T-helper 1 cell treated with Interleukin-12 subunit alpha and Interleukin-12 subunit beta and Interleukin-4 antibody, amounts not matched to agents 30 ng/mL and 1 ng/mL, for 36 hours (primary cell): ENCODE measurements around the gene MARK3. TPM values are rescaled to one million over a fixed set of nuclear protein-coding genes. Genes with fewer than 3 reads are reported as not detected.

Experiments
- intact Hi-C: fragments of 100-400 bp; cut with micrococcal nuclease; formaldehyde crosslinking; loops from one replicate; pipeline ENCODE4 v1.15.1; 2024
- total RNA-seq: library from RNA; stranded (reverse); gene quantifications from 2 replicates; pipeline ENCODE4 v1.2.3, GENCODE V29; 2022

The MARK3 gene
- total RNA-seq, 1 donor from 2014 or later = 91.6 TPM

DNA sequence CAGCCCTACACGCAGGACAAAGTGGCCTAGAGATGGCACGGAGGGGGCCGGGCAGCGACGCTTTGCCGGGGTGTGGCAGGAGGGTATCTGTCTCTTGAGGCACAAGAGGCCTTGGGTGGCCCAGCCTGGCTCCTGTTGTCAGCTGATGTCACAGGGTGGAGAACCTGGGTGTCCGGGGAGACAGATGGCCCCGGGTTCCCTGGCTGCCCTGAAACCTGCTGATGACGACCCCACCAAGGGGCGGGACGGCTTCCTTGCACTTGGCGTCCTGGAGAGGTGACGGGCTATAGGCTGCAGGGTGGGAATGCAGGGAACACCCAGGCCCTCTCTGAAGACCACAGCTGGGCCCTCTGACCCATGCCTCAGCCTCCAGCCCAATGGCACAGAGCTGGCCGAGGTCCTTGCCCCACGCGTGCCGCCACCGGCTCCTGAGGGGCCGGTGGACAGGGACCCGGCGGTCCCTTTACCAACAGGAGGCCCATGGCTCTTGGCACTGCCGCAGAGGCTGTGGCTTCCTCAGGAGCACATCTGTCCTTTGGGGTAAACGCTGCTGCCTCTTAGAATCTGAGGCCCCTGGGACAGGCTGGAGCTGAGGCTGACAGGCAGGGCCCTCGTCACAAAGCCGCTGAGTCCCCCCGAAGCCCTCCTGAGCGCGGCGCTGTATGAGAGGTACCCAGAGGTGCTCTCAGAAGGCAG lies 160.2 kb downstream of the MARK3 start:
- intact Hi-C loops = loop anchor here (5.0 kb wide), 1 partner anchor 468 kb away; no protein-coding TSS in a partner anchor

DNA sequence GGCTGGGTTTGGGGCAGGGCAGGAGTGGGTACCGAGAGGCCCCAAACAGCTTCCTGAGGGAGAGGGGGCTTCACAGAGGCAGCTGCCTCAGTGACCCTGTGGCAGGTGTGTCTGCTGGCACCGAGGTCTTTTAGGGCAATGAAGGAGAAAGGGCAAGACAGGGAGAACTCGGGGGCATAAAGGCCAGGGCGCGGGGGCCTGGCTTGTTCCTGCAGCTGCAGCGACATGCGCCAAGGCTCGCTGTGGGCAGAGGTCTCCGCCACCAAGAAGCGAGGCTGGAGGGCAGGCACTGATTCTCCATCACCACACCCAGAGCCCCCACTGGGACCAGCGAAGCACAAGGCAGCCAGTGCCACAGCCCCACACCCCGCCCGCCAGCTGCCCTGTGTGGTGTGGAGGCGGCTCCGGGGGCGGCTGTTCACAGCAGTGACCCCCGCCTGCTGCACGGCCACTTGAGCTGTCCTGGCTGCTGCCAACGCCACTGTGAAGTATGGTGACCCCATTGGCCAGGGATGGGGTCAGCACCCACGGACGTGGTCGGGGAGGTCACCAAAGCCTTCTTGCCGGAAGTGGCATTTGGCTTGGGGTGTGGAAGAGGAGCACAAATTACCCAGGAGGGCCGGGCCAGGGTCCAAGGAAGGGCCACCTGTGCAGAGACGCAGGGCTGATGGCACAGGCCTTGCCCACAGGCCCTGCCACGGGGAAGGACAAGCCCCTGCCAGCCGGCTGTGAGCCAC lies 160.9 kb downstream of the MARK3 start:
- intact Hi-C loops = loop anchor here (1.0 to 5.0 kb wide), 3 partner anchors 28 to 469 kb away; no protein-coding TSS in a partner anchor

DNA sequence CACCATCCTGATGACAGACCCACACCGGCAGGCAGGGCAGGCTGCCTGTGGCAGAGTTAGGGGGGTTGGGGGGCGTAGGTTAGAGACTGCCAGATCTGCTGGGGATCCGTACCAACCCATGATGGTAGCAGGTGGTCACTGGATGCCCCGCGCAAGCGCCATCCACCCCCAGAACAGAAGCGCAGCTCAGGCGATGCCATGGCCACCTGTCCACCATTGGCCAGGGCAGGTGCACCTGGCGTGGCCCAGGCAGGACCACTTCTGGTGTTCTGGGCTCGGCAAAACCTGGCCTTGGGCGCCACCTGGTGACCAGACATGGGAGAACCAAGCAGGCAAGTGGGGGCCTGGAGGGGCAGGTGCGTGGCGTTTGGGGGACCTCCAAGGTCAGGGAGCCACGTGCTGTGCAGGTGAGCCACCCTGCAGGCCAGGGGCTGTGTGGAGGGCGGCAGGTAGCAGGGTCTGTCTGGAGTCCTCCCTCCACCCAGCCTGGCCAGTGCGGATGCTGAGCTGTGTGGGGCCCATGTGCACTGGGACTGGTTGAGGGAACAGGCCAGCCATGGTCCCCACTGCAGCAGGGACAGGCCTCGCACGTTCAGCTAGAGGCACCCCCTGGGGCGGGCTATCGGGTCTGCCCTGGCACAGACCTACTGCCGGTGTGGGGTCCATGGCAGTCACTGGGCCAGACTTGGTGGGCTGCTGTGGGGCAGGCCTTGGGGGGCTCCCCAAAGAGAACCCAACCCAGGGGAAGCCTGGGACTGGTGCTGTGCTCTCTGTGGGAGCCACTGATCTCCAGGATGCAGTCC lies 161.6 kb downstream of the MARK3 start:
- intact Hi-C loops = loop anchor here (1.0 to 5.0 kb wide), 3 partner anchors 29 to 470 kb away; no protein-coding TSS in a partner anchor

DNA sequence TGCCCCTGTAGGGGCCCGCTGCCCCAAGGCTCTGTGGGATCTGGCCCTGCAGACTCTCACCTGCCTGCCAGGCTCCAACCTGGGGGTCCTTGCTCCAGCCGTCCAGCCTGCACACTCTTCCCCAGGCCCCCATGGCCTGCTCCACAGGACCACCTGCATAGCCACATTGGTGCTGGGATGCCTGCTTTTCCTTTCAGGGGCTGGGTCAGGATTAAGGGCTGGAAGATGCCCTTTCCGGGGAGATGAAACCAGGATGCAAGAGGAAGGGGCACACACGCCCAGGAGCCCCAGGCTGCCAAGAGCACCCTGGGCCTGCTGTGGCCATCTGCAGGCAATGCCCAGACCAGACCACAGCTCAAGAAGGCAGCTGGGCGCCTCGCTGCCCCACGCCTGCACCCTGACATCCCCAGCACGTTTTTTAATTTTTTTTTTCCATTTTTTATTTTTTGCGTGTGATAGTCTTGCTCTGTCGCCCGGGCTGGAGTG lies 162.3 kb downstream of the MARK3 start:
- intact Hi-C loops = loop anchor here (5.0 kb wide), 1 partner anchor 470 kb away; no protein-coding TSS in a partner anchor

DNA sequence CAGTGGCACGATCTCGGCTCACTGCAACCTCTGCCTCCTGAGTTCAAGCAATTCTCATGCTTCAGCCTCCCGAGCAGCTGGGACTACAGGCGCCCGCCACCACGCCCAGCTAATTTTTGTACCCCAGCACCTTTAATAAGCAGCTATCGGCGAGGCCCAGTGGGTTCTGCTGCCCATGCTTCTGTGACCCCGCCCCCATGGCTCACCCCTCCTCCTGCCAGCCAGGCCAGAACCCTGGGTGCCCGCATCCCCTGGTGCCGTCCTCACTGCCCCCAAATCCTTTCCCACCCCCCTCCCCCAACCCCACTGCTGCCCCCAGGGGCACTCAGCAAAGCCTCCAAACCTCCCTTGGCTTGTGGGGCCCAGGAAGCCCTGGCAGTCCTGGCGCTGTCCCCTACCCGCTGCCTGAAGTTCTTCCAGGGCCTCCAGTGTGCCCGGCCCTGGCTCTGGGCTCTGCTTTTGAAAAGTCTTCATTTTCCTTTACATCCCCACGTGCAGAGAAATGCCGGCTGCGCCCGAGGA lies 162.8 kb downstream of the MARK3 start:
- intact Hi-C loops = loop anchor here (5.0 kb wide), 1 partner anchor 471 kb away; no protein-coding TSS in a partner anchor

DNA sequence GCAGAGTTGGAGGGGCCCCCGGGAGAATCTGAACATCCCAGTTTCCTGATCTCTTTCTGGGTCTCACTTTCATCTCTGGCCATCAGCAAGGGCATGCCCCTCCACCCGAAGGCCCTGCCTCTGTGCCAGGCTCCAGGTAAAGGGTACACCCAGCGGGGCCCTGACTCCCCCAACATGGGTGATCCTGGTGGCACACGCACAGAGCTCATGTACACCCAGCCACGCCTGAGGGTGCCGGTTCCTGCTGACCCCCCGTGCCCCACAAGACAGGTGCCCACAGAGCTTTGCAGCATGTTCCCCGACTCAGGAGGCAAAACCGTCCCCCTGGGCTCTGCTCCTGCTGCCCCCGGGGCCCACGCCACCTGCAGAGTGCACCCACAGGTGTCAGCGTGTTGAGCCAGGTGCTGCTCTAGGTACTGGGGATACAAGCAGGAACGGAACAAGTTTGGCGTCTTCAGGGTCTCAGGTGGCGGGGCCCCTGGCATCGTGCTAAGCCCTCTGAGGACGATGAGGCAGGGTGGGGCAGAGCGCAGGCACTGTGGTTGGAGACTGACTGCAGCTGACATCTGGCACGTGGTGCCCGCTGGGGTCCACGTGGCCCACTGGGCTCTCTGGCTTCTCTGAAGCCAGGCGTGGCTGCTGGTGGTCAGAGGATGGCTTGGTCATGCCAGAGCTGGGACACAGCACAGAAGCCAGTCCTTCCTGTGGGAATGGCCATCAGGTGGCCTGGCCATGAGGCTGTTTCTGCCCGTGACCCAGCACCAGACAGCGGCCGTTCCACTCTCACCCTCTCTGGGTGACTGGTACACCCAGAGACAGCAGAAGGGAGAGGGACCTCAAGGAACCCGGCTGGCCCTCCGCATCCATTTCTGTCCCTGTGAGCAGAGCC lies 163.5 kb downstream of the MARK3 start:
- intact Hi-C loops = loop anchor here (5.0 kb wide), 1 partner anchor 471 kb away; no protein-coding TSS in a partner anchor

DNA sequence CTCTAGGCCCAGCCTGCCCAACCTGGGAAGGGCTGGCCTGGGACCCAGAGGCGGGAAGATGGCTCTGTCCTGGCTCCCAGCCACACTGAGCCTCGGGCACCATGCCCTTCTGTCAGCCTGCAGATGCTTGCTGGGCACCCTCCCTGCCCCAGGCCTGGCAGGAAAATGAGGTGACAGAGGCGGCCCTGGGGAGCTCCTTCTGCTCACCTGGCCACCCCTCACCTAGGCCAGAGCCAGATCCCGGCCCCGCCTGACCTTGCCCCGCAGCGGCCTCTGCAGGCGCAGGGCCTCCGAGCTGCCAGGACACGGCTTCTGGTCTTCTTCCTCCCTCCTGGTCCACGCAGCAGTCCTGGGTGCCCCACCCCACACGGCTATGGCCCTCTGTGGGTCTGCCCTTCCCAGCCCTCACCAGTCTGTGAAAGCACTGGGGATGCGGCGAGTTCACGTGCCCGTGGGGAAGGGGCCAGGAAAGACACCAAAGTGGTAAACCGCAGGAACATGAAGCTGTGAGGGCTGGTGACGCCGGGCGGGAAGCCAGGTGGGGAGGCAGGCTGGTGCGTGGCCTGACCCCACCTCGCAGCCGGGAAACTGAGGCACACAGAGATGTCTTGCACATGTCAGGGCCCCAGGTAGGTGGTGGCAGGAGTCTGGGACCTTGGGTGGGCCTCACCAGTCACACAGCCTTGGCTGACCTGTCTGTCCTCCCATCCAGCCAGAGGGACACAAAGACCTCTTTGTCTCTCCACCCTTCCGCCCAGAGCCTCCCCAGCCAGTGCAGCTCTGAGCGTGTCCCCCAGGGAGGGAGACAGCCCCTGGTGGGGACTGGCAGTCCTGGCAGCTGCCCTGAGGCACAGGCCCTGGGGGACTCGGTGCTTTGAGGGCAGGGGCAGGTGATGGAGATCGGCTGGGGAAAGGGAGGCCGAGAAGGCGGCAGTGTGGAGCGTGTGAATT lies 164.4 kb downstream of the MARK3 start:
- intact Hi-C loops = loop anchor here (5.0 kb wide), 1 partner anchor 472 kb away; no protein-coding TSS in a partner anchor

DNA sequence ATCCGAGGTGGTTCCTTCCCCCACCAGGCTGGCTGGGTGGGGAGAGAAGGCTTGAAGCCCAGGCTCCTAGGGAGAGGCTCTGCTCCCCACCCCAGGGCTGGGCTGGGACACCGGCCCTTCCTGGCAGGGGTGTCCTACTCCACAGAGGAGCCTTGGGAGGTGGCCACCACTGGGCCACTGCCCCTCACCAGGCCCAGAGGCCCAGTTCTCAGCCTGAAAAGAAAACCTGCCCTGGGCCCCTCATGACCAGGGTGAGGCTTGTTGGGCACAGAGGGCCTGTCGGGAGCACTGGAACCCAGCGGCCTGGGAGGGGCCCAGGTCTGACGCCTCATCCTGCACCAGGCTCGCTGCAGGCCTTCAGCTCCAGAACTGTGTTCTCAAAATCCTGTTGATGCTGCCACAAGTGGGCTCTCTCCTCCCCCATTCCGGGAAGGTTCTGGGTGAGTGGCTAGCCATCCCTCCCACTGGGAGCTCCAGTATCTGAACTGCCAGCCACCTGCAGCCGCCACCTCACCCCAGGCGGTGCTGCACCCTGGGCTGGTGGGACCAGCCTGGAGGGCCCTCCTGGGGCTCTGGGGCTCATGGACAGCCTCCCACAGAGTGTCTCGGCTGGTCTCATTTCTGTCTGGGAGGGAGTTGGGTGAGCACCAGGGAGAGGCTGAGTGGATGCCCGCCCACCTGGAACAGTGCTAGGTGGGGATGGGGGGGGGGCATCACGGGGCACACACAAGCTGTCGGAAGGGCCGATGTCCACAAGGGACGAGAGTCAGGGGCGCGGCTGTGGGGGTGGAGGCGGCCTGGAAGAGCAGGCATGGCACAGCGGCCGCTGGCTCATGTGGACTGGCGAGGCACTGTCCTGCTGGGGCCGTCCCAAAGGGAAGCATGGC lies 165.5 kb downstream of the MARK3 start:
- intact Hi-C loops = no loop called here

DNA sequence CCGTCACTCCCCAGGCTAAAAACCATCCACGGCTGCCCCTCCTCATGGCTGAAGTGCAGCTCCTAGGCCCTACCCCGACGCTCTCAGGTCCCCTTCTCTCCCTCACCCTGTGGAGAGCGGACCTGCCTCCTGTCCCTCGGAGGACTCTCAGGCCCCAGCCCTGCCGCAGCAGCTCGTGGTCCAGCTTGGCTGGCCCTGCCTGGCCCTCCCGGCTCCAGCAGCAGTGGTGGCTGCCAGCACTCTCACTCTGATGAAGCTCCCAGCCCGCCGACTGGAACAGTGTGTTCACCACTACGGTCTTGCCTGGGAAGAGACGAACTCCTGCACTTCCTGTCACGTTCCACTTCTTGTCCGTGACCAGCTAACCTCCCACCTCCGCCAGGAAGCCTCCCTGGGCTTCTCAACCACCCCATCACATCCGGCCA lies 166.1 kb downstream of the MARK3 start:
- intact Hi-C loops = no loop called here

DNA sequence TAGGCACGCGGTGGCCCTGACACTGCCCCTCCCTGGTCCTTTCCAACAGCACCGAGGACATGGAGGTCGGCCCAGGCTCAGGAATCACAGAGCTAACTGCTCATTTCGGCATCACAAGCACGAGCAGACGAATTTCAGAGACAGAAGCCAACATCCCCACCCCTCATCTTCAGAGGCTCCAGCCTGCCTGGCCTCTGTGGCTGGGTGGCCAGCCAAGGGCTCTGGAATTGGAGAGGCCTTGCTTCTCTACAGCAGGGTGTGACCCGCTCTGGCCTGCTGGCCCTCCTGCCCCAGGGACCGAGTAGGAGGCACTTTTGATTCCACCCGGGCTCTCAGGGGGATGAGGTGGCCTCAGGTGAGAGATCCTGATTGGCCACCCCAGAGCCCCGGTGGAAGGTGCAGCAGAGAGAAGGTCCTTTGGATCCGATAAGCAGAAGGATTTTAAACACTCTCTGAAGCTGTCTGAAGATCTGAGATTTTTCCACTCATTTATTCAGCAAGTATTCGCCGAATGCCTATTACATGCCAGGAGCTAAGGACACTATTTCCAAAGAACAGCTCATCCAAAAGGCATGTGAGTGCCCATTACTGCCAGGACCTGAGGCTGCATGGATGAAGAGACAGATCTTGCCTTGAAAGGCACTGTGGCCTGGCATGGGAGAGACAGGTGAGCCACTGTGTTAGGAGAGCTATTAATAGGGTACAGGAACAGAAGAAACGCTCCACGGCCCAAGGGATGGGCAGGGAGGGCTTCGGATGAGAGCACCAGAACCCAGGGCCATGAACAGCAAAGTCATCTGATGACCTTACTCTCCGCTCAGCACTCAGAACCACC lies 167.0 kb downstream of the MARK3 start:
- intact Hi-C loops = no loop called here

DNA sequence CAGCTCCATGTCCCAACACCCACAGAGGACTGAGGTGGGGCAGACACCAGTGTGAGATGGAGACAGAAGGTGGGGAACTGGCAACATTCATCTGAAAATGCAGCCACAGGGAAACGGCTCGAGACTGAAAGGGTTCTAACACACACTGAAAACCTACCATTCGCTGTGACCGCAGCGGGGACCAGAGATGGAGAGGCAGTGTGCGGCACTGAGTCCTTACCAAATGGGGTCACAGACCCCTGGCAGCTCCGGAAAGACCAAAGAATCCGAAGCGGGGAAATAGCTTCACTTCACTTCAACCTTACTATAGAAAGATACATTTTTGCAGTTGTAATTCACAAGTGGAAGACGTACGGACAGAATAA lies 167.6 kb downstream of the MARK3 start:
- intact Hi-C loops = no loop called here

Other genes starting within 250 kb of the MARK3 start
- gene EIF5, start 51.2 kb upstream of the MARK3 start, total RNA-seq = 200 and 208 TPM in 2 replicates
- gene CKB, start 137.4 kb downstream of the MARK3 start, total RNA-seq = 3.6 and 4.2 TPM in 2 replicates
- 11.0 and 11.9 TPM in 2 replicates for gene TRMT61A, start 143.8 kb downstream of the MARK3 start, total RNA-seq
- gene BAG5, start 177.2 kb downstream of the MARK3 start, total RNA-seq = 28.6 and 29.0 TPM in 2 replicates
- gene COA8, start 177.5 kb downstream of the MARK3 start, total RNA-seq = 25.0 and 26.3 TPM in 2 replicates
- 150 and 155 TPM in 2 replicates for gene KLC1, start 243.8 kb downstream of the MARK3 start, total RNA-seq